Measurements from ENCODE around the gene FANCI. TPM values are rescaled to one million over a fixed set of nuclear protein-coding genes. Genes with fewer than 3 reads are reported as not detected.
A peak's percentile ranks its signal among the peaks of the same experiment; 100 is the strongest.

The FANCI gene
- total RNA-seq, 1 donor from 2014 or later, result 66.5 TPM

GRCh38 chr15:89334510-89335297 lies 90.9 kb downstream of the FANCI start, which contains the start of gene POLG:
POLG (minus strand) TSS chr15:89334824; CDS start chr15:89333754, 1,070 bp downstream.
- peaks cover 16% of the 10 kb centered on the region for H3K4me1 Mint-ChIP-seq (ENCODE audit: low read depth)
- H3K4me3 Mint-ChIP-seq (ENCODE audit: low read depth), result peak within 1 kb of the TSS; percentile 83
- DNase-seq (ENCODE audit: low spot score, unreplicated experiment), result peak; percentile 99
- no peaks in the 10 kb centered on the region for H3K9me3 Mint-ChIP-seq (ENCODE audit: low read depth)
- TF ChIP-seq CTCF (IDR thresholded peaks at IDR 0.05; ENCODE audit: unreplicated experiment), result peak; percentile 11
- H3K27me3 Mint-ChIP-seq, result peaks cover 19% of the 10 kb centered on the region
- peak within 1 kb of the TSS; percentile 100 for H3K27ac Mint-ChIP-seq
- peaks cover 11% of the 10 kb centered on the region for H3K36me3 Mint-ChIP-seq (ENCODE audit: insufficient read depth)

DNA sequence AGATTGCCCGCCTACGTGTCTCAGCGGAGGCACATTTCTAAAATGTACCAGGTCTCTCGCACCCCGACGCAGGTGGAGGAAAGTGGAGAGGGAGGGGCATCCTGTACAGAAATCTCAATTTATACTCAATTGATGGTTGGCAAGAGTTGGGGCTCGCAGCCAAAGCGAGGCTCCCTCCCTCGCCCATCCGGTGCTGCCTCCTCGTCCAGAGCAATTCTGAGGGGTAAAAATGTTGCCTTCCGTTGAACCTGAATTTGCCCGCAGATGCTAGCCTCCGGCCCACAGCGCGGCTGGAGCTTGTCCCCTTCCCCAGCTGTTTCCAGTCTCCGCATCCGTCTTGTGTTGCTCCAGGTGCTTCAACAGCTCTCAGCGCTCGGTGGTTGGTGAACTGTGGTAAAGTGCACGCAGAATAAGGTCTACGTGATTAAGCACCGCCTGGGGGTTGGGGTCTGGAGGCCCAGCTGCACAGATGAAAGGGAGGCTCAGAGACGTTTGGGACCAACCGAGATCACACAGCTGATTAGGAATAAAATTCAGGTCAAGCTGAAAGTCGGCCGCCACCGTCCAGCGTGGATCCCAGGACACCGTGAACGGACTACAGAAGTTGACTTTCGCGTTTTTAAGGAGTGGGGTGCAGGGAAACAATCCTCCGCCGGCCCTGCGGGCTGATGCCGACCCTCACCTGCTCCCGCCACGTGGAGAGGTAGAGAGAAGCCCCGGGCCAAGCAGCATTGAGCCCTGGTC lies 91.7 kb downstream of the FANCI start:
- peak; percentile 36 for DNase-seq (ENCODE audit: low spot score, unreplicated experiment)

GRCh38 chr15:89338036-89338435 lies 94.3 kb downstream of the FANCI start:
- no peak for DNase-seq (ENCODE audit: low spot score, unreplicated experiment)
- Mint-ChIP-seq H3K4me1 (ENCODE audit: low read depth) (peaks cover 6% of the 10 kb centered on the region), H3K27ac (no peak overlapping the region), H3K4me3 (ENCODE audit: low read depth) (no peak overlapping the region), H3K9me3 (ENCODE audit: low read depth) (no peaks in the 10 kb centered on the region), H3K36me3 (ENCODE audit: insufficient read depth) (peaks cover 3% of the 10 kb centered on the region), H3K27me3 (peaks cover 31% of the 10 kb centered on the region)
- TF ChIP-seq CTCF (IDR thresholded peaks at IDR 0.05; ENCODE audit: unreplicated experiment), result no peak

More for the DNA sequence above, 91.7 kb downstream of the FANCI start:
- Mint-ChIP-seq H3K4me1 (ENCODE audit: low read depth) (peaks cover 16% of the 10 kb centered on the region), H3K27me3 (peaks cover 19% of the 10 kb centered on the region), H3K4me3 (ENCODE audit: low read depth) (peak overlapping the region; percentile 83), H3K27ac (peak overlapping the region; percentile 100), H3K9me3 (ENCODE audit: low read depth) (no peaks in the 10 kb centered on the region), H3K36me3 (ENCODE audit: insufficient read depth) (peaks cover 11% of the 10 kb centered on the region)
- no peak for TF ChIP-seq CTCF (IDR thresholded peaks at IDR 0.05; ENCODE audit: unreplicated experiment)

DNA sequence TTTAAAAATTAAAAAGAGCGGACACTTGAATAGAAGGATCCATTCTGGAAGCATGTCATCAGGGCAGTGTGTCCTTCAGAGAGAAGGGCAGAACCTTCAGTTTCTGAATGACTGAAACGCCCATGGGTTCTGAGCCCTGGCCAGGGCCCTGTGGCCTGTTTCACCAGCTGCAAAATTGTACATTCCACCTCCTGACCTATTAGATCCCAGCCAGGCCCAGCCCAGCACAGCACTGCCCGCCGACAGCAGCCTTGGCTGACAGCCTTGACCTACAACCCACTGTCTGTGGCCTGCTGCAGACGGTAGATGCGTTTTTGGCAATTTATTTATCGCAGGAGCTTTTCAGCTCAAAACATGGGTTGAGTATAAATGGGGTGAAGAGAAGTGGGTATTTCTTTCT lies 96.8 kb downstream of the FANCI start:
- Mint-ChIP-seq H3K27ac (no peak overlapping the region), H3K27me3 (peaks cover 32% of the 10 kb centered on the region), H3K4me1 (ENCODE audit: low read depth) (no peaks in the 10 kb centered on the region), H3K9me3 (ENCODE audit: low read depth) (no peaks in the 10 kb centered on the region), H3K4me3 (ENCODE audit: low read depth) (no peak overlapping the region), H3K36me3 (ENCODE audit: insufficient read depth) (no peaks in the 10 kb centered on the region)
- TF ChIP-seq CTCF (IDR thresholded peaks at IDR 0.05; ENCODE audit: unreplicated experiment), result no peak
- DNase-seq (ENCODE audit: low spot score, unreplicated experiment), result no peak

DNA sequence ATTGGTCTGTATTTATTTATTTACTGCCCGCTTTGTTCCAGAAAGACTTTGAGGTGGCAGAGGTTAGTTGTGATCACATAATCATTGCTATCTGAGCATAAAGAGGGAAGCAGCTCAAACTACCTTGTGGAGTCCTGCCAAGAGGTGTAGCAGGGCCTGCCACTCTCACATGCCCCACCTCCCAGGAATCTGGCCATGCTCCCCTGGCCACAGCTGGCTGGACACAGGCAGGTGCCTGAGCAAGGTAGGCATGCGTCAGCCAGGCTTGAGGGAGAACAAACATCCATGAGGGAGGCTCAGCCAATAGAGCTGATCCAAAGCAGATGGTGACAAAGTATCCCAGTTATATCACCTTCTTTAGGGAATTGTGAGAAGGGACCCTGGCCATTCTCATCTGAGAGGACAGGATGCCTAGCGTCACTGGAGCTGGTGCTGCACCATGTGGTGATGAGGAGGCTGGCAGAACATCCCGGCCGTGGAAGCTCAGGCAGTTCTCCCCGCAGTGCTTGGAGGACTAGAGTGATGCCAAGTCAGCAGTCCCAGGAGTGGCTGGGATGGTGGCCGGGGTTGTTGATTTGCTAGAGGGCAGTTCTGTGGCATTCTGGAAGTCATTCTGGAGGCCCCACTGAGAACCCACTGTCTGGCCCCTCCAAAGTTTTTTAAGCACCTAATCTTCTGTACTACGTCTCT lies 97.7 kb downstream of the FANCI start:
- Mint-ChIP-seq H3K4me1 (ENCODE audit: low read depth) (no peaks in the 10 kb centered on the region), H3K4me3 (ENCODE audit: low read depth) (no peak overlapping the region), H3K9me3 (ENCODE audit: low read depth) (no peaks in the 10 kb centered on the region), H3K36me3 (ENCODE audit: insufficient read depth) (no peaks in the 10 kb centered on the region), H3K27me3 (peaks cover 31% of the 10 kb centered on the region), H3K27ac (no peak overlapping the region)
- no peak for TF ChIP-seq CTCF (IDR thresholded peaks at IDR 0.05; ENCODE audit: unreplicated experiment)
- no peak for DNase-seq (ENCODE audit: low spot score, unreplicated experiment)

Data from progenitor cell of endocrine pancreas (in vitro differentiated cells).